Measurements from ENCODE around the gene SGPL1. TPM values are rescaled to one million over a fixed set of nuclear protein-coding genes. Genes with fewer than 3 reads are reported as not detected.
A peak's percentile ranks its signal among the peaks of the same experiment; 100 is the strongest.
"Not testable (repeated sequence)": the region's sequence is repeated elsewhere in the genome, so short reads cannot be mapped to it uniquely, and the experiment has no call there.

SGPL1 gene
- total RNA-seq, 4 donors from 2014 or later: 24.9 to 65.4 (median 61.3) TPM

DNA sequence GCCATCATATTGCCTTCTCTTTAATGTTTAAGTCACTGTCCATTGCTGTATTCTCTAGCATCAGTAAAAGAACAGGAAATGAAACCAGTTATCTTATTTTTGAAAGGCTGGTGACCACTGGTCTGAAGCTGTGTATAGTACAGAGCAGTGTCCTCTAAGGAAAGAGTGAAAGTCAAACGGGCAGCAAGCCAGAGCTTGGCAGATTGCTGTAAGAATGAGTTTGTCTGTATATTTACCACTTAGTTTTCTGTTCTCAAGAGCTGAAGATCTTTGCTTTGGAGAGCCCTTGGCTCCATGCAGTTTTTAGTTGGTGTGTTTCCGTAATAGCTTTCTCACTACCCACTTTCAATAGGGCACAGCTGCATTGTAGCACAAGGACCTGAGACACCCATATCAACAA, 40.7 kb downstream of the SGPL1 start:
- Histone ChIP-seq H3K36me3 (peaks cover 0 to 40% (median 15%) of the 10 kb centered on the region in 4 donors), H3K4me3 (no peak overlapping the region), H3K27me3 (no peaks in the 10 kb centered on the region), H3K27ac (no peak overlapping the region), H3K4me1 (peaks cover 3 to 33% (median 18%) of the 10 kb centered on the region in 4 donors), H3K9me3 (no peaks in the 10 kb centered on the region)
- TF ChIP-seq, protein P1, sequence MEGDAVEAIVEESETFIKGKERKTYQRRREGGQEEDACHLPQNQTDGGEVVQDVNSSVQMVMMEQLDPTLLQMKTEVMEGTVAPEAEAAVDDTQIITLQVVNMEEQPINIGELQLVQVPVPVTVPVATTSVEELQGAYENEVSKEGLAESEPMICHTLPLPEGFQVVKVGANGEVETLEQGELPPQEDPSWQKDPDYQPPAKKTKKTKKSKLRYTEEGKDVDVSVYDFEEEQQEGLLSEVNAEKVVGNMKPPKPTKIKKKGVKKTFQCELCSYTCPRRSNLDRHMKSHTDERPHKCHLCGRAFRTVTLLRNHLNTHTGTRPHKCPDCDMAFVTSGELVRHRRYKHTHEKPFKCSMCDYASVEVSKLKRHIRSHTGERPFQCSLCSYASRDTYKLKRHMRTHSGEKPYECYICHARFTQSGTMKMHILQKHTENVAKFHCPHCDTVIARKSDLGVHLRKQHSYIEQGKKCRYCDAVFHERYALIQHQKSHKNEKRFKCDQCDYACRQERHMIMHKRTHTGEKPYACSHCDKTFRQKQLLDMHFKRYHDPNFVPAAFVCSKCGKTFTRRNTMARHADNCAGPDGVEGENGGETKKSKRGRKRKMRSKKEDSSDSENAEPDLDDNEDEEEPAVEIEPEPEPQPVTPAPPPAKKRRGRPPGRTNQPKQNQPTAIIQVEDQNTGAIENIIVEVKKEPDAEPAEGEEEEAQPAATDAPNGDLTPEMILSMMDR (IDR thresholded peaks at IDR 0.05): no peak
- TF ChIP-seq POLR2A (IDR thresholded peaks at IDR 0.05): no peak
- no peak for TF ChIP-seq POLR2AphosphoS5 (IDR thresholded peaks at IDR 0.05)
- no peak for TF ChIP-seq EP300 (IDR thresholded peaks at IDR 0.05; ENCODE audit: low read depth)
- WGBS, 2 donors (ENCODE audit: low coverage in 1 of 2): 66% methylated on average over 2 of the region's 2 CpGs
- intact Hi-C loops (cut with DNase I; ENCODE audit: low total_unique reads) (no loop called here), in situ Hi-C loops (cut with MboI; ENCODE audit: low pct_ligation_motif_present in 1 of 4, low pct_unique_long_range_greater_than_20kb in 1 of 4, low sequenced_read_pairs in 3 of 4) (no loop called here)
- DNase-seq: peak; percentile 24

DNA sequence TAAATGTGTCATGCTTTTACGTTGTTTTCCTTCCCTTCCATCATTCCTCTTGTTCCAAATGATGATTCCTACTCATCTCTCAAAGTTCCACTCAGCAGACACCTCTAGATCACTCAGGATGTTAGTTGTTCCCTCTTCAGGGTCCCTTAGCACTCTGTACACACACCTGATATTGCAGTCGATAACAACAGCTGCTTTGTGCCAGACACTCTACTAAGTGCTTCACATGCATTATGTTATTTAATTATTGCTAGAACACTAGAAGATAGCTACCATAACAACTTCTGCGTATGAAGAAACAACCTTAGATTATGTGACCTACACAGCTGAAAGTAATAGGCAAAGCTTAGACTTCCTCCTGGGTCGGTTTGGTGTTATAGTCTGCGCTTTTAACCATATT, 43.0 kb downstream of the SGPL1 start:
- in situ Hi-C loops (cut with MboI; ENCODE audit: low pct_ligation_motif_present in 1 of 4, low pct_unique_long_range_greater_than_20kb in 1 of 4, low sequenced_read_pairs in 3 of 4): no loop called here

DNA sequence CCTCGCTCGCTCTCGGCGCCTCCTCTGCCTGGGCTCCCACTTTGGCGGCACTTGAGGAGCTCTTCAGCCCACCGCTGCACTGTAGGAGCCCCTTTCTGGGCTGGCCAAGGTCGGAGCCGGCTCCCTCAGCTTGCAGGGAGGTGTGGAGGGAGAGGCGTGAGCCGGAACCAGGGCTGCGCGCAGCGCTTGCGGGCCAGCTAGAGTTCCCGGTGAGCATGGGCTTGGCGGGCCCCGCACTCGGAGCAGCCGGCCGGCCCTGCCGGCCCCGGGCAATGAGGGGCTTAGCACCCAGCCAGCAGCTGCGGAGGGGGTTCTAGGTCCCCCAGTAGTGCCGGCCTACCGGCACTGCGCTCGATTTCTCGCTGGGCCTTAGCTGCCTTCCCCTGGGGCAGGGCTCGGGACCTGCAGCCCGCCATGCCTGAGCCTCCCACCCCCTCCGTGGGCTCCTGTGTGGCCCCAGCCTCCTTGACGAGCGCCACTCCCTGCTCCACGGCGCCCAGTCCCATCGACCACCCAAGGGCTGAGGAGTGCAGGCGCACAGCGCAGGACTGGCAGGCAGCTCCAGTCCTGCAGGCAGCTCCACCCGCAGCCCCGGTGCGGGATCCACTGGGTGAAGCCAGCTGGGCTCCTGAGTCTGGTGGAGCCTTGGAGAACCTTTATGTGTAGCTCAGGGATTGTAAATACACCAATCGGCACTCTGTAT, 45.9 kb downstream of the SGPL1 start:
- H3K27ac ChIP-seq; H3K4me1 ChIP-seq; H3K9me3 ChIP-seq; intact Hi-C loops (cut with DNase I; ENCODE audit: low total_unique reads); H3K27me3 ChIP-seq; DNase-seq; in situ Hi-C loops (cut with MboI; ENCODE audit: low pct_ligation_motif_present in 1 of 4, low pct_unique_long_range_greater_than_20kb in 1 of 4, low sequenced_read_pairs in 3 of 4); H3K4me3 ChIP-seq: not testable (repeated sequence)
- H3K36me3 ChIP-seq: peaks cover 0 to 40% (median 15%) of the 10 kb centered on the region in 4 donors
- WGBS, 2 donors (ENCODE audit: low coverage in 1 of 2): 97 to 100% methylated on average over 1 to 23 of the region's 42 CpGs

More for the DNA sequence above, 43.0 kb downstream of the SGPL1 start:
- Histone ChIP-seq H3K36me3 (peaks cover 0 to 41% (median 20%) of the 10 kb centered on the region in 4 donors), H3K27ac (no peak overlapping the region), H3K27me3 (no peaks in the 10 kb centered on the region), H3K4me1 (peaks cover 0 to 11% (median 4%) of the 10 kb centered on the region in 4 donors), H3K9me3 (no peaks in the 10 kb centered on the region), H3K4me3 (no peak overlapping the region)
- no peak for DNase-seq
- intact Hi-C loops (cut with DNase I; ENCODE audit: low total_unique reads): no loop called here
- TF ChIP-seq POLR2AphosphoS5 (IDR thresholded peaks at IDR 0.05) (no peak), EP300 (IDR thresholded peaks at IDR 0.05; ENCODE audit: low read depth) (no peak), POLR2A (IDR thresholded peaks at IDR 0.05) (no peak)
- TF ChIP-seq, protein P1 (IDR thresholded peaks at IDR 0.05): no peak
- WGBS, 2 donors (ENCODE audit: low coverage in 1 of 2): 63 to 73% methylated on average over 5 of the region's 5 CpGs

DNA sequence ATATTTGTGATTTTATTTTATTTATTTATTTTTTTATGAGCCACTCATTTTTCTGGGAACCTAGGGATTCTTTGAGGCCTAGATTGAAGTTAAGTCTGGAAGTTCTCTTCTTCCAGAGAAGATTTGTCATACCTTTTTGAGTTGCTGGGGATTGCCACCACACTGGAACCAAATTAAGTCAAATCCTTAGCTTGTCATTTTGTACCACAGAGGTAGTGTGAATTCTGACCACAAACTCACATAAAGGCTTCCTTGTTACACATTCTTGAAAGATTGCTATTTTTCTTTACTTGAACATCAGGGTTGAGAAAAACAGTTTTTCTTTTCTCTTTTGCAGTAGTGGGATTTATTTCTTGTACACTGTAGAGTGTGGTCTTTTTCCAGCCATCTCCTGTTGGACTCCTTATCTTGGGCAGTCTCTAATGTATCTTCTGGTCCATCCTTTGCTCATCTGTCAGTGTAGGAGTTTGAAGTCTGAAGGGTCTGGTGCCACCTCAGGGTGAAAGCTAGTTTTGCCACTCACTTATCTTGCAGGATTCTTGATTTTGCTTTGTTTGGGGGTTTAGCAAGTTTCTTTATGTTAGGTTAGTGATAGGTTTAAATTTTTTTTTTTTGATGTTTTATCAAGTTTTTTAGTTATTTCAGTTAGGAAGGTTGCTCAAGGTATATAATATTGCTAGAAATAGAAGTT, 47.9 kb downstream of the SGPL1 start:
- Histone ChIP-seq H3K27me3 (no peaks in the 10 kb centered on the region), H3K36me3 (peaks cover 0 to 27% (median 11%) of the 10 kb centered on the region in 4 donors), H3K4me1 (peaks cover 0 to 10% (median 0%) of the 10 kb centered on the region in 4 donors), H3K9me3 (no peaks in the 10 kb centered on the region), H3K27ac (no peak overlapping the region), H3K4me3 (no peak overlapping the region)
- no peak for TF ChIP-seq POLR2A (IDR thresholded peaks at IDR 0.05)
- TF ChIP-seq, protein P1 (IDR thresholded peaks at IDR 0.05): no peak
- no peak for TF ChIP-seq POLR2AphosphoS5 (IDR thresholded peaks at IDR 0.05)
- no peak for TF ChIP-seq EP300 (IDR thresholded peaks at IDR 0.05; ENCODE audit: low read depth)
- intact Hi-C loops (cut with DNase I; ENCODE audit: low total_unique reads): no loop called here
- in situ Hi-C loops (cut with MboI; ENCODE audit: low pct_ligation_motif_present in 1 of 4, low pct_unique_long_range_greater_than_20kb in 1 of 4, low sequenced_read_pairs in 3 of 4): no loop called here
- no peak for DNase-seq
